Stimulated activated CD8-positive, alpha-beta memory T cell treated with anti-CD3 and anti-CD28 coated beads, Interleukin-4, amount 100 ng/mL, for 24 hours (primary cell): Measurements from ENCODE around the gene FKBP7.
A peak's percentile ranks its signal among the peaks of the same experiment; 100 is the strongest.
"Not testable (repeated sequence)": the region's sequence is repeated elsewhere in the genome, so short reads cannot be mapped to it uniquely, and the experiment has no call there.

Experiments
- DNase-seq: peaks from one replicate; pipeline ENCODE4 v3.0.0-alpha.2; 2020; ENCODE audit warnings: low read depth

The FKBP7 gene

DNA sequence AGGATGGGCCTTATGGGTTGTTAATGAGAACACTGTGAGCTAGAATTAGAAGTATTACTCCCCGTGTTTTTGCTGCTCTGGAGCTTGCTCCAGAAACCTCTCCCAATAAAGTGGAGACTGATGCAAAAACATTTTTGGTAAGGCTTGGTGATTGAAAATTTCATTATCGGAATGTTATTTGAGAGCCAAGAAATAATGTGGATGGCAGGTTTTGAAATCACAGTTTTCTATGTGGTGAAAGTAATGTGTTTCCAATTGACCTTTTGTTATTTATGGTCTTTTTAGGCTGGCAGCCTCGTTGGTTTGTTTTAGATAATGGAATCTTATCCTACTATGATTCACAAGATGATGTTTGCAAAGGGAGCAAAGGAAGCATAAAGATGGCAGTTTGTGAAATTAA is 7.0 kb upstream of the FKBP7 start:
- no peak for DNase-seq

DNA sequence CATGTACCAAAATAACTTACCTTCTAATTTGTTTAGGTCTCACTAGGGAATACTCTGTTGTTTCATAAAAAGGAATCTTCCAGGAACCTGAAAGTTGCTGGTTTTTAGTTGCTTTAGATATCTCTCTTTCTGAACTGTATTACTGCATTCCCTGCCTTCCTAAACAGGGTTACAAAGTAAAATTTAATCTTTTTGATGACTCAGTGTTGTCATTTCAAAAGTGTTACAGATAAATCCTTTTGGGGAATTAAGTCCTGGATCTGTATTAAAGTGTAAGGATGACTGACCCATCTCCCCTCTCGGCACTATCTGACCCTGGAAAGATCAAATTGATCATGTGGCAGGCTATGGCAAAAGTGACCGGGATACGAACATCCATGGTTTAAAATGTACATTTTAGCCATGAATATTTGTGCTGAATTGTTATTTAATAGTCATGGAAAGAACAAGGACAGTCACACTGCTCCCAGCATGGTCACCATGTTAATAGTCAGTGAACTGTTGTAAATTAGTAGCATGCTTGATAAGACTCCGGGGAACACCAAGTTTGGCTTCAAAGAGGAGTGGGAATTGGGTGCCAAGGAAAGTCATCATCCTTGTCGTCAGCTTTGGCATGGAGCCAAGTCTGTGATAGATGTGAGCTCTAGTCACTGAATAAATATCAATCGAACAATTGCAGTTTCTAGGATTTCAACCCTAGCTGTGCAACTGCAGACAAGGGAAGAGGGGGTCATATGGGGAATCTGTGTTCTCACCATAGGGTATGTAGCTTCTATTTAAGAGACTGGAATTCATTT is 6.0 kb upstream of the FKBP7 start:
- no peak for DNase-seq

DNA sequence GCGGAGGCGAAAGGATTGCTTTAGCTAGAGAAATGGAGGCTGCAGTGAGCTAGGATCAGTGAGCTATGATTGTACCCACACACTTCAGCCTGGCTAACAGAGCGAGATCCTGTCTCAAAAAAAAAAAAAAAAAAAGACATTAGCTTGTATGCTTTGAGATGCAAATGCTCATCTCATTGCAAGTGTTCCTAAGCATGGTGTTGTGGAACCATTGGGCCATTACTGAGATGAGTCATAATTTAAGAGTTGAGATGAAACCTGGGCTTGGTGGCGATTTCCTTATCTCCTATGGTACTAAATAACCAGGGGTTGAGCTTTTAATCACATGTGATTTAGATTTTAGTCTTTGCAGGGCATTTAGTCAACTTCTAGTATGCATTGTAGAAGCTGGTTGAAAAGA is 4.0 kb upstream of the FKBP7 start:
- no peak for DNase-seq

DNA sequence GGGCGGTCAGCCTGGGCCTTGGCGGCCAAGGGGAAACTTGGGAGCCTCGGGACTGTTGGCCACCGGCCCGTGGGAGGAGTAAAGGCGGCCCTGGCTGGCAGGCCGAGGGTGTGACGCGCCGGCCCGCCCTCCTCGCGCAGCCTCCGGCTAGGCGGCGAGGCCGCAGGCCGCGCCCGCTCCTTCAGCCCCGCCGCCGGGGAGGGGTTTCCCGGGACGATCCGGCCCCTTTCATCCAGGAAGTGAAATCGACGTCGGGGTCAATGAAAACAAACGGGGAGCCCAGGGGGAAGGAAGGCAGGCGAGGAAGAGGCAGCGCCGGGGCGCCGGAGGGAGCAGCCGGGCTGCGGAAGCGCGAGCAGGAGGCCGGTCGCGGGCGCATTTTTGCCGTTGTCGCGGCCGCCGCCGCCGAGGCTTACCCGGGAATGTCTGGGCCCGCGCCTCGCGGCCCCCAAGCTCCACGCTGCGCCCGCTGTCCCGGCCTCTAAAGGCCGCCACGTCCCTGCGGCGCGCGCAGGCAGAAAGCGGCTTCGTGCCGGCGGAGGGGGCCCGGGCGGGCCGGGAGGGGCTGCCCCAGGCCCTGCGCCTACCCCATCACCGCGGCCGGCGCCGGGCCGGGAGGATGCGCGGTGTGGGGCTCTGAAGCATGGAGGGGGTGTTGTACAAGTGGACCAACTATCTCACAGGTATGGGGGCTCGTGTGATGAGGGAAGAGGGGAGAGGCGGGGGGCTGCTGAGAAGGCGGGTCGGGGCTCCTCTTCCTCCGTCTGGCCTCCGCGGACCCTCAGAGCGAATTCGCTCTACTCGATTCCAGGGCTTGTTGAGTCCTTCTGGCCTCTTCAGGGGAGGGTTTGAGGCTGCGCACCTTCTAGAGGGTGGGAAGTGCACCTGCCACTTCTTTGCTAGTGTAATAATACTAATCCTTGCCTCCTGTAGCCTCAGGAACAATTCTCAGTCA is 2.1 kb upstream of the FKBP7 start, which contains the start of gene PLEKHA3:
TSS of gene PLEKHA3 (plus strand) at position 231 of the 955 bp plus-strand sequence. CDS start at position 644, 413 bp downstream.
- DNase-seq: peak; percentile 75

DNA sequence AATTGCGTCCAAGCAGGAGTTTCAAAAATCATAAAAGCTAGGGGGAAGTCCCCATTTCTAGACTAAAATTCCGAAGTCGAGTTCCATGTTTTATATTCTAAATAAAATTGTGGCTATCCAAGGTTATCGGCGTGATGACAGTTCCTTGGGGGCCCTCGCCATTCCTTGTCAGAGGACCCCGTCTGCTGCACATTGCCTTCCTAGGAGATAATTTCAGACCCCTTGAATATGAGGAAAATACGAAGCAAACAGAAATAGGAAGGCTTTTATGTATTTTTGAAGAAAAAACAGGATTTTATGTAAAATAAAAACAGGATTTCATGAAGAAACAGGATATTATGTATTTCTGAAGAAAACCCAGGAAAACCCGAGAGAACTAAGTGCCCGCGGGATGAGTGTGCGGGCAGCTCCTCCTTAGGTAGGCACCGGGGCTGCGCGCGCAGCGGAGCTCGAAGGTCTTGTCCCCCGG is 1.4 kb upstream of the FKBP7 start:
- no peak for DNase-seq

GRCh38 chr2:178479275-178479616 is 846 bp upstream of the FKBP7 start:
- DNase-seq: no peak

- DNase-seq: no peak
Measured at GRCh38 chr2:178478130-178478438, 316 bp downstream of the FKBP7 start.

- DNase-seq: no peak
Measured at GRCh38 chr2:178477443-178478129, 814 bp downstream of the FKBP7 start.

- no peak for DNase-seq
Measured at GRCh38 chr2:178476477-178476876, 1.9 kb downstream of the FKBP7 start.

- no peak for DNase-seq
Measured at GRCh38 chr2:178474560-178474959, 3.8 kb downstream of the FKBP7 start.

- no peak for DNase-seq
Measured at GRCh38 chr2:178473931-178474330, 4.5 kb downstream of the FKBP7 start.

- DNase-seq: no peak
Measured at GRCh38 chr2:178473373-178473772, 5.0 kb downstream of the FKBP7 start.

GRCh38 chr2:178471313-178471712 is 7.1 kb downstream of the FKBP7 start:
- DNase-seq: not testable (repeated sequence)

DNA sequence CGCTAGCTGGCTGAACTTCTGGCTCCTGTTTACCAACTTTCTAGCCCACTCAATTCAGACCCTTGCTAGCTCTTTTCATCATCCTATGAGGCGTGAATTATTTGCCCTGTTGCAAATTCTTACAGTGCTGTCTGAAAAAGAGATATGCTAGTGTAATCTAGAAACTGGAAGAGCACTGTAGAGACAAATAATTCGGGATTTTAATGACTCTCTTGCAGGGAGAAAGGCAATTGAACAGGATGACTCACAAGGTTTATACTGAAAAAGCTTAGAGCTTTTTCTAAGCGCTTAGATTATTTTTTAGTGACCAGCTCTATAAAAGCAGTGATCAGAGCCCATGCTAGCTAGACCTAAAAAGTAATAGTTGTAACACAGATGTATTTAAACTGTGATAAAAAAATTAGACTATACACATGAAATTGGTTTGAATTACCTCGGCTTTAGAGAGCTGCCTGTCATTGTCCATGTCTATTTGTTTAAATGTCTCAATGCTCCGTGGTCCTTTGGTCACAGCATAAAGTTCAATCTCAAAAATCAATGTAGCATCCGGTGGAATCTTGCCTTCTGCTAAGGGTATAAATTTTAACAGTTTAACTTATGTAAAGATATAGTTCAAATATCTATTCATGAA is 9.1 kb downstream of the FKBP7 start:
- DNase-seq: no peak

- DNase-seq: no peak
Measured at GRCh38 chr2:178457390-178457886, 21.0 kb downstream of the FKBP7 start.

GRCh38 chr2:178455947-178456346 is 22.5 kb downstream of the FKBP7 start:
- no peak for DNase-seq

GRCh38 chr2:178452870-178453269 is 25.5 kb downstream of the FKBP7 start:
- no peak for DNase-seq

DNA sequence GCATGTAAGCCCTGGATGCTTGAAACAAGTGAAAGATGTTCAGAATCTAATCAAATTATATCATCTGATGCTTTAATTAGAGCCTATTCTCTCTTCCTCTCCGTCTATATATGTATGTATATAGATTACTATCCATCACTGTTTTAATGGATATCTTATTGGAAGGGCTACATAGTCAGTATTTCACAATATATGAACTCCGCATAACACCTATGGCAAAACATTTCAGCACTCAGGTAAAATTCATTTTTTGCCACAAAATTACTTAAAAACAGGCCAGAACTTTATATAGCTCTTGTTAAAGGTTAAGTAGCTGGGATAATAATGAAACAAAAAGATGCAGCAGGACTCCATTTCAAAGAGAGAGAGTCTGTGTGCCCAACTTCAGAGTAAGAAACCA is 26.1 kb downstream of the FKBP7 start:
- no peak for DNase-seq

DNA sequence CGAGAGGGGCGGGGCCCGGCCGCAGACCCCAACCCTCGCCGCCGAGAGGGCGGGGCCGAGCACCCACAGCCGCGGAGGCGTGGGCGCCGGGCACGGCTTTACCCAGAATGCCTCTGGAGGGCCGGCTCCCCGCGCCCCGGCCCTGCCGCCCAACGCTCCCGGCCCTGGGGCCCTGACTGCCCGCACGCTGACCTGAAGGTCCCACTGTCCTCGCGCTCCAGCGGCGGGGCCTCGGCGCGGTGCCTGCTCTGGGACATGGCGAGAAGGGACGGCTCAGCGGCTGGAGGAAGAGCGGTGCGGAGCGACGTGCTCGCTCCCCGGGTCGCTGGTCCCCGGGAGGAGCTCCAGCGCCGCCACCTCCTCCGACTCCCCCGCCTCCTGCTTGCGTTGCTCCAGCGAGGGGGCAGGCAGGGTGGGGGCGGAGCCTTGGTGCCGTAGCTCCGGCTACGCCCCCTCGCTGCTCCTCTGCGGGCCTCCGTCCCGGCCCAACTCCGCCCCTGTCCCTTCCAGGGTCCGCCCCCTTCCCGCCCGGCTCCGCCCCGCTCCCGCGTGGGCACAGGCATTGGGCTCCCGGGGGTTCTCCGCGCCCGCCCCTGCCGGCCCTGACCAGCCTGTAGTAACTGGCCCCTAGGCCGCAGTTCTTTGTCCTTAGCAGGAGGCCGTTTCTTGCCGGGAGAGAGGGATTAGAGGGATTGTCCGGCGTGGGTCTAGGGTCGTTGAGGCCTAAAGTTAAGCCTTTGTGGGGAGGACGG is 27.4 kb downstream of the FKBP7 start, which contains the start of the genes PJVK and PRKRA:
TSS of gene PJVK (plus strand) at position 605 of the 752 bp plus-strand sequence. CDS start 2,032 bp downstream, outside the sequence.
TSS of gene PRKRA (minus strand) at position 402 of the 752 bp plus-strand sequence. CDS start at position 257, 145 bp downstream.
- DNase-seq: peak; percentile 93

GRCh38 chr2:178450524-178450773 is 28.0 kb downstream of the FKBP7 start:
- DNase-seq: no peak
